Neural progenitor cell (in vitro differentiated cells): ENCODE data around the gene NOTUM. TPM values are rescaled to one million over a fixed set of nuclear protein-coding genes. Genes with fewer than 3 reads are reported as not detected.
"Not testable (repeated sequence)": the region's sequence is repeated elsewhere in the genome, so short reads cannot be mapped to it uniquely, and the experiment has no call there.

ENCODE experiments used
- DNase-seq: peaks from one replicate; pipeline ENCODE4 v3.0.0-alpha.2; 2016; ENCODE audit warnings: low spot score
- H2AFZ ChIP-seq: fragments of 200-600 bp; sonication (generic); replicated peaks from 2 replicates; pipeline ENCODE4 v1.6.1; 2016; ENCODE audit warnings: antibody characterized with exemption
- H3F3A ChIP-seq: fragments of 200-600 bp; sonication (generic); 2 replicates; pipeline ENCODE4 v1.6.1; 2016; ENCODE audit warnings: antibody characterized with exemption, low read depth
- H3K27ac ChIP-seq: fragments of 200-600 bp; sonication (generic); 2 replicates; pipeline ENCODE4 v1.5.1; 2016; ENCODE audit warnings: mild to moderate bottlenecking
- H3K27me3 ChIP-seq: fragments of 200-600 bp; sonication (generic); 2 replicates; pipeline ENCODE4 v1.6.1; 2016; ENCODE audit warnings: mild to moderate bottlenecking, moderate library complexity
- H3K36me3 ChIP-seq: fragments of 200-600 bp; sonication (generic); 2 replicates; pipeline ENCODE4 v1.5.1; 2016
- H3K4me1 ChIP-seq: fragments of 200-600 bp; sonication (generic); 2 replicates; pipeline ENCODE4 v1.6.1; 2016; ENCODE audit warnings: mixed run types
- H3K4me2 ChIP-seq: fragments of 200-600 bp; sonication (generic); 2 replicates; pipeline ENCODE4 v1.6.1; 2016
- H3K4me3 ChIP-seq: fragments of 200-600 bp; sonication (generic); 2 replicates; pipeline ENCODE4 v1.5.1; 2016
- H3K79me2 ChIP-seq: fragments of 200-600 bp; sonication (generic); 2 replicates; pipeline ENCODE4 v1.6.1; 2016; ENCODE audit warnings: low read depth
- H3K9ac ChIP-seq: fragments of 200-600 bp; sonication (generic); 2 replicates; pipeline ENCODE4 v1.6.1; 2016
- H3K9me3 ChIP-seq: fragments of 200-600 bp; sonication (generic); 2 replicates; pipeline ENCODE4 v1.5.1; 2016; ENCODE audit warnings: low read depth
- H4K20me1 ChIP-seq: fragments of 200-600 bp; sonication (generic); 2 replicates; pipeline ENCODE4 v1.6.1; 2016; ENCODE audit warnings: low read depth
- H3K27ac Mint-ChIP-seq: 3 replicates; pipeline ENCODE4 v1.8.0; 2021; ENCODE audit warnings: mixed read lengths
- H3K27me3 Mint-ChIP-seq: 2 replicates; pipeline ENCODE4 v1.8.0; 2022; ENCODE audit warnings: low read depth, mild to moderate bottlenecking, inconsistent platforms, moderate library complexity, mixed read lengths; ENCODE audit not compliant: insufficient read depth
- H3K36me3 Mint-ChIP-seq: 3 replicates; pipeline ENCODE4 v1.8.0; 2021; ENCODE audit warnings: mixed read lengths
- H3K4me1 Mint-ChIP-seq: 3 replicates; pipeline ENCODE4 v1.8.0; 2021; ENCODE audit warnings: mixed read lengths
- H3K4me3 Mint-ChIP-seq: 3 replicates; pipeline ENCODE4 v1.8.0; 2021; ENCODE audit warnings: mild to moderate bottlenecking, moderate library complexity, mixed read lengths
- H3K9me3 Mint-ChIP-seq: 3 replicates; pipeline ENCODE4 v1.8.0; 2020; ENCODE audit warnings: mixed read lengths
- CTCF ChIP-seq: fragments of 200-600 bp; sonication (generic); IDR thresholded peaks from 2 replicates; pipeline ENCODE4 v1.5.1; 2017; ENCODE audit warnings: antibody characterized with exemption, mild to moderate bottlenecking
- EZH2 ChIP-seq: fragments of 200-600 bp; sonication (generic); IDR thresholded peaks from 2 replicates; pipeline ENCODE4 v1.6.1; 2017; ENCODE audit warnings: antibody characterized with exemption, mild to moderate bottlenecking, moderate library complexity
- EZH2phosphoT487 ChIP-seq: fragments of 200-600 bp; sonication (generic); IDR thresholded peaks from 2 replicates; pipeline ENCODE4 v1.6.1; 2017; ENCODE audit warnings: antibody characterized with exemption
- total RNA-seq: library from RNA; depleted of rRNA; stranded (reverse); fragments of >200 nt; gene quantifications from 2 replicates; pipeline ENCODE4 v1.2.3, GENCODE V29; 2015; ENCODE audit warnings: low replicate concordance

The NOTUM gene
- total RNA-seq, 1 donor from 2014 or later, result not detected

- no peaks in the 10 kb centered on the region for H3K27me3 ChIP-seq
- peak overlapping the region; percentile 21 for H3K27ac Mint-ChIP-seq
- H3K36me3 Mint-ChIP-seq, result peaks cover 13% of the 10 kb centered on the region
- H3K9ac ChIP-seq, result no peak overlapping the region
- TF ChIP-seq EZH2phosphoT487 (no peak), CTCF (no peak), EZH2 (no peak)
- DNase-seq, result no peak
- peaks cover 9% of the 10 kb centered on the region for H3K4me1 Mint-ChIP-seq
- peaks cover 15% of the 10 kb centered on the region for H3K27me3 Mint-ChIP-seq
- no peaks in the 10 kb centered on the region for H3K4me1 ChIP-seq
- no peak overlapping the region for H3K4me3 ChIP-seq
- no peaks in the 10 kb centered on the region for H3K9me3 ChIP-seq
- H3K4me2 ChIP-seq, result no peak overlapping the region
- no peaks in the 10 kb centered on the region for H4K20me1 ChIP-seq
- peaks cover 3% of the 10 kb centered on the region for H3K79me2 ChIP-seq
- H3K27ac ChIP-seq, result no peak overlapping the region
- no peak overlapping the region for H3K4me3 Mint-ChIP-seq
- H3F3A ChIP-seq, result no peaks in the 10 kb centered on the region
- no peaks in the 10 kb centered on the region for H3K9me3 Mint-ChIP-seq
- no peaks in the 10 kb centered on the region for H3K36me3 ChIP-seq
- H2AFZ ChIP-seq, result no peak overlapping the region
Measured at GRCh38 chr17:81983639-81984373, 22.8 kb upstream of the NOTUM start.

GRCh38 chr17:81983011-81983638 lies 22.1 kb upstream of the NOTUM start:
- Histone ChIP-seq H3K27me3 (no peaks in the 10 kb centered on the region), H3F3A (peaks cover 4% of the 10 kb centered on the region), H2AFZ (no peak overlapping the region), H3K9ac (no peak overlapping the region), H3K36me3 (no peaks in the 10 kb centered on the region), H3K79me2 (peaks cover 9% of the 10 kb centered on the region), H4K20me1 (no peaks in the 10 kb centered on the region), H3K4me2 (no peak overlapping the region), H3K9me3 (no peaks in the 10 kb centered on the region), H3K27ac (no peak overlapping the region), H3K4me3 (no peak overlapping the region), H3K4me1 (peaks cover 3% of the 10 kb centered on the region)
- peaks cover 11% of the 10 kb centered on the region for H3K4me1 Mint-ChIP-seq
- H3K36me3 Mint-ChIP-seq, result peaks cover 13% of the 10 kb centered on the region
- no peak for DNase-seq
- no peak for TF ChIP-seq EZH2
- TF ChIP-seq CTCF, result no peak
- peaks cover 15% of the 10 kb centered on the region for H3K27me3 Mint-ChIP-seq
- no peaks in the 10 kb centered on the region for H3K9me3 Mint-ChIP-seq
- H3K4me3 Mint-ChIP-seq, result no peak overlapping the region
- H3K27ac Mint-ChIP-seq, result peak overlapping the region; percentile 50

GRCh38 chr17:81981511-81981910 lies 20.5 kb upstream of the NOTUM start:
- H3K4me3 ChIP-seq, H3K4me3 Mint-ChIP-seq, H3K36me3 ChIP-seq, H4K20me1 ChIP-seq, H3F3A ChIP-seq, H3K27me3 Mint-ChIP-seq, H3K4me2 ChIP-seq, DNase-seq, H3K9ac ChIP-seq, H3K27ac Mint-ChIP-seq, H3K9me3 ChIP-seq, H2AFZ ChIP-seq, H3K9me3 Mint-ChIP-seq, H3K27ac ChIP-seq, H3K4me1 ChIP-seq, H3K27me3 ChIP-seq: not testable (repeated sequence)
- peaks cover 12% of the 10 kb centered on the region for H3K4me1 Mint-ChIP-seq
- H3K36me3 Mint-ChIP-seq, result peaks cover 13% of the 10 kb centered on the region
- peaks cover 13% of the 10 kb centered on the region for H3K79me2 ChIP-seq
